Measurements from ENCODE around the gene PPAT. TPM values are rescaled to one million over a fixed set of nuclear protein-coding genes. Genes with fewer than 3 reads are reported as not detected.
A peak's percentile ranks its signal among the peaks of the same experiment; 100 is the strongest.

PPAT gene
- total and polyA plus RNA-seq, 2 experiments from 2014 or later, result 63.0 to 96.8 TPM

- Histone ChIP-seq H3K4me3 (no peak overlapping the region), H3K27ac (ENCODE audit: low read depth) (peak overlapping the region; percentile 37; the same call in 1 of the 2 replicates), H3K4me2 (no peak overlapping the region; the same call in 1 of the 2 replicates), H3F3A (replicated peaks; ENCODE audit: low read depth) (no peaks in the 10 kb centered on the region), H4K20me1 (replicated peaks; ENCODE audit: insufficient read depth) (peaks cover 15% of the 10 kb centered on the region; the same call in 1 of the 2 replicates), H3K9me2 (ENCODE audit: insufficient read depth) (no peaks in the 10 kb centered on the region), H3K79me2 (replicated peaks; ENCODE audit: insufficient read depth) (peaks cover 79% of the 10 kb centered on the region), H3K36me3 (ENCODE audit: insufficient read depth) (peaks cover 16% of the 10 kb centered on the region; the same call in 1 of the 2 replicates), H3K4me1 (ENCODE audit: insufficient read depth) (peaks cover 27% of the 10 kb centered on the region), H3K27me3 (ENCODE audit: insufficient read depth) (no peaks in the 10 kb centered on the region), H2AFZ (no peak overlapping the region)
- no peak for TF ChIP-seq REST (IDR thresholded peaks at IDR 0.05; ENCODE audit: unreplicated experiment)
- no peak for TF ChIP-seq EZH2phosphoT487 (IDR thresholded peaks at IDR 0.05; ENCODE audit: unreplicated experiment)
- no peak for TF ChIP-seq STAT1 (IDR thresholded peaks at IDR 0.05; ENCODE audit: unreplicated experiment)
- no peak for TF ChIP-seq NANOG (IDR thresholded peaks at IDR 0.05; ENCODE audit: borderline replicate concordance)
- TF ChIP-seq ZNF462 (CRISPR knock-in tag; IDR thresholded peaks at IDR 0.05), result no peak
- no peak for TF ChIP-seq EZH2 (IDR thresholded peaks at IDR 0.05; ENCODE audit: low read depth, unreplicated experiment)
- no peak for TF ChIP-seq JUNB (IDR thresholded peaks at IDR 0.05; ENCODE audit: unreplicated experiment)
- no peak for TF ChIP-seq ZNF331 (CRISPR knock-in tag; IDR thresholded peaks at IDR 0.05; ENCODE audit: low read depth)
- DNase-seq (ENCODE audit: low spot score) (peak; percentile 41), ATAC-seq (no peak)
- Mint-ChIP-seq H3K4me1 (peaks cover 42% of the 10 kb centered on the region), H3K4me3 (no peak overlapping the region), H3K9me3 (no peaks in the 10 kb centered on the region), H3K27ac (peak overlapping the region; percentile 11; the same call in 1 of the 2 replicates), H3K36me3 (ENCODE audit: low read depth) (peaks cover 35% of the 10 kb centered on the region), H3K27me3 (ENCODE audit: insufficient read depth, low read depth, poor library complexity) (peaks cover 2% of the 10 kb centered on the region)
Measured at GRCh38 chr4:56408978-56409377, 26.4 kb downstream of the PPAT start.

Data from GM23338 (cell line).